HEK293 (cell line): ENCODE data around the gene TFB2M.

ENCODE experiments used
- CTCF ChIA-PET: fragments of 350-600 bp; formaldehyde crosslinking; extraction: SDS; loops from one replicate; lab custom pipeline; 2021; ENCODE audit warnings: antibody characterized with exemption; lab: Yijun Ruan, JAX
- POLR2A ChIA-PET: fragments of 300-600 bp; formaldehyde crosslinking; extraction: SDS; loops from one replicate; lab custom pipeline; 2020; ENCODE audit warnings: antibody characterized with exemption, inconsistent platforms; lab: Yijun Ruan, JAX
- H3K27ac ChIP-seq: fragments of 200-500 bp; sonication (Bioruptor generic); 2 replicates; pipeline ENCODE4 v1.5.1; 2014; ENCODE audit warnings: low read depth, low read length, control low read depth, inconsistent platforms; ENCODE audit errors: extremely low read depth
- H3K36me3 ChIP-seq, 2 experiments: fragments of 200-500 bp in 1 of 2; sonication (Bioruptor generic) in 1 of 2; 1 replicate in 1 of 2; 2 replicates in 1 of 2; pipeline ENCODE4 v1.5.1; 2014 to 2017; ENCODE audit warnings: inconsistent platforms in 2 of 2, low read length in 2 of 2; ENCODE audit not compliant: control insufficient read depth in 2 of 2, insufficient read depth in 1 of 2
- H3K4me1 ChIP-seq: fragments of 200-500 bp; sonication (Bioruptor generic); 2 replicates; pipeline ENCODE4 v1.5.1; 2014; ENCODE audit warnings: mild to moderate bottlenecking, low read length, inconsistent platforms; ENCODE audit not compliant: control insufficient read depth, insufficient read depth
- H3K4me3 ChIP-seq: 2 replicates; pipeline ENCODE4 v1.5.1; 2011; ENCODE audit warnings: low read depth, mild to moderate bottlenecking, control low read depth, low read length, moderate library complexity
- H3K9me3 ChIP-seq: fragments of 200-500 bp; sonication (Bioruptor generic); 2 replicates; pipeline ENCODE4 v1.5.1; 2014; ENCODE audit warnings: low read depth, low read length, inconsistent platforms; ENCODE audit not compliant: control insufficient read depth, insufficient read depth
- GLI2 ChIP-seq: fragments of 450-650 bp; formaldehyde crosslinking; IDR thresholded peaks from 2 replicates; pipeline ENCODE4; 2017; ENCODE audit warnings: missing biosample characterization, missing genetic modification characterization, low read depth, borderline replicate concordance
- OSR2 ChIP-seq: fragments of 450-650 bp; formaldehyde crosslinking; IDR thresholded peaks from 2 replicates; pipeline ENCODE4 v1.5.1; 2016; ENCODE audit warnings: missing biosample characterization, missing genetic modification characterization
- OVOL3 ChIP-seq: fragments of 450-650 bp; formaldehyde crosslinking; IDR thresholded peaks from 2 replicates; pipeline ENCODE4 v1.5.1; 2016; ENCODE audit warnings: missing biosample characterization, missing genetic modification characterization
- SCRT1 ChIP-seq: fragments of 450-650 bp; formaldehyde crosslinking; IDR thresholded peaks from 2 replicates; pipeline ENCODE4 v1.5.1; 2016; ENCODE audit warnings: missing biosample characterization, missing genetic modification characterization, borderline replicate concordance
- TCF7L2 ChIP-seq: IDR thresholded peaks from 2 replicates; pipeline ENCODE4 v1.6.1; 2011; ENCODE audit warnings: low read depth, mild to moderate bottlenecking, inconsistent platforms, low read length, moderate library complexity, borderline replicate concordance
- TRIM28 ChIP-seq: IDR thresholded peaks from 2 replicates; pipeline ENCODE4 v1.6.1; 2011; ENCODE audit warnings: low read length, control low read depth, borderline replicate concordance
- ZBTB48 ChIP-seq: fragments of 450-650 bp; formaldehyde crosslinking; IDR thresholded peaks from 2 replicates; pipeline ENCODE4 v1.5.1; 2016; ENCODE audit warnings: missing biosample characterization, missing genetic modification characterization
- ZFP37 ChIP-seq: fragments of 450-650 bp; formaldehyde crosslinking; IDR thresholded peaks from 2 replicates; pipeline ENCODE4 v1.5.1; 2016; ENCODE audit warnings: missing biosample characterization, missing genetic modification characterization
- ZNF10 ChIP-seq: fragments of 450-650 bp; formaldehyde crosslinking; IDR thresholded peaks from 2 replicates; pipeline ENCODE4 v1.5.1; 2017; ENCODE audit warnings: missing biosample characterization, missing genetic modification characterization
- ZNF19 ChIP-seq: fragments of 450-650 bp; formaldehyde crosslinking; IDR thresholded peaks from 2 replicates; pipeline ENCODE4; 2016; ENCODE audit warnings: missing biosample characterization, missing genetic modification characterization, low read depth
- ZNF274 ChIP-seq, 2 experiments: fragments of 200-500 bp in 1 of 2; fragments of 450-650 bp in 1 of 2; sonication (Bioruptor generic) in 1 of 2; formaldehyde crosslinking in 1 of 2; IDR thresholded peaks; 2 replicates each; pipeline versions ENCODE4 v1.5.1 to v1.6.1; 2014 to 2016; ENCODE audit warnings: borderline replicate concordance in 1 of 2, inconsistent platforms in 1 of 2, low read length in 1 of 2, missing biosample characterization in 1 of 2, missing genetic modification characterization in 1 of 2
- ZNF341 ChIP-seq: fragments of 450-650 bp; formaldehyde crosslinking; IDR thresholded peaks from 2 replicates; pipeline ENCODE4; 2016; ENCODE audit warnings: low read depth, missing biosample characterization, missing genetic modification characterization
- ZNF624 ChIP-seq: fragments of 450-650 bp; formaldehyde crosslinking; IDR thresholded peaks from 2 replicates; pipeline ENCODE4 v1.5.1; 2017; ENCODE audit warnings: missing biosample characterization, missing genetic modification characterization
- ZNF670 ChIP-seq: fragments of 450-650 bp; formaldehyde crosslinking; IDR thresholded peaks from 2 replicates; pipeline ENCODE4 v1.5.1; 2016; ENCODE audit warnings: missing biosample characterization, missing genetic modification characterization, low read depth
- ZNF776 ChIP-seq: fragments of 450-650 bp; formaldehyde crosslinking; IDR thresholded peaks from 2 replicates; pipeline ENCODE4 v1.5.0; 2017; ENCODE audit warnings: missing biosample characterization, missing genetic modification characterization, borderline replicate concordance
- ZSCAN30 ChIP-seq: fragments of 450-650 bp; IDR thresholded peaks from 2 replicates; pipeline ENCODE4 v1.5.1; 2018; ENCODE audit warnings: missing biosample characterization, mild to moderate bottlenecking, missing genetic modification characterization, moderate library complexity
- ZXDB ChIP-seq: fragments of 450-650 bp; formaldehyde crosslinking; IDR thresholded peaks from 2 replicates; pipeline ENCODE4 v1.5.1; 2016; ENCODE audit warnings: missing biosample characterization, missing genetic modification characterization
- TF ChIP-seq, protein P1 (sequence below): fragments of 450-650 bp; formaldehyde crosslinking; IDR thresholded peaks from 2 replicates; pipeline ENCODE4 v1.5.1; 2016; ENCODE audit warnings: missing biosample characterization, missing genetic modification characterization
- TF ChIP-seq, protein P2 (sequence below): fragments of 450-650 bp; formaldehyde crosslinking; IDR thresholded peaks from 2 replicates; pipeline ENCODE4 v1.5.1; 2016; ENCODE audit warnings: missing biosample characterization, missing genetic modification characterization
- TF ChIP-seq, protein P3 (sequence below): fragments of 450-650 bp; formaldehyde crosslinking; IDR thresholded peaks from 2 replicates; pipeline ENCODE4 v1.5.1; 2017; ENCODE audit warnings: missing biosample characterization, missing genetic modification characterization

TFB2M gene

DNA sequence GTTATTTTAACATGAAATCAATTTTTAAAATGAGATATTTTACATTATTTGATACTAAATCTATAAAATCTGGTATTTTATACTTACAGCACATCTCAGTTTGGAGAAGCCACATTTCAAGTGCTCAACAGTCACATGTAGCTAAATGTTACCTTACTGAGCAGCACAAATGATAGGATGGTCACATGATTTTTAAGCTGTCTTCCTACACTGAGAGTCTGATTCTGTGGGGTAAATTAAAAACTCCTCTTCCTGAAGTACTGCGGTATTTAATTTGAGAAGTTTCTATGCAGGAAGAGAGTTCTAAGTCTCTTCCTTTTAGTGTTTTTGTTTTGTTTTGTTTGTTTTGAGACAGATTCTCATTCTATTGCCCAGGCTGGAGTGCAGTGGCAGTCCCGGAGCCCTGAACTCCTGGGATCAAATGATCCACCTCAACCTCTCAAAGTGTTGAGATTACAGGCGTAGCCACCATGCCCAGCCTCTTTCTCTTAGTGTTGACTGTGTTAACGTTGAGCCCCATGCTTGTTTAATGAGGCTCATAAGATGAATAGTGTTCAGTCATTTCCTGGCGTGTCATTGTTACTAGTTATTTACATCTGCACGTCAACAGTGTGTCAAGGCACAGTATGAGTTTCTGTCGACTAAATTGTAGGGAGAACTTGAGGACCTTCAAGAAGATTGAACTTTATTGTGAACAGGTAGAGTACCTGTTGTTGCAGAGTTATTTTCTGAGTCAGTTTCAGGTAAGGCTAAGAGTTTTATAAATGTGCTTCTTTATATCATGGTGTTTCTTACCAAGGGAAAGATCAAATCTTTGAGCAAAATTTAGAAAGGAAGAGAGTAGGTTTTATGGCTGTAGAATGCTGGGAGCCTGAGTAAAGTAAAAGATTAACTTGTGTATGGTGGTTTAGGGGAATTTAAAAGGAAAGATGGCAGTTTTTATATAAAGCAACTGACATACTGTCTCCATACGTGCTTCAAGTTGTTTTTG, 3.5 kb upstream of the TFB2M start:
- Histone ChIP-seq H3K27ac (no peak overlapping the region), H3K4me3 (no peak overlapping the region), H3K4me1 (no peaks in the 10 kb centered on the region), H3K36me3 (no peaks in the 10 kb centered on the region), H3K9me3 (no peaks in the 10 kb centered on the region)
- ChIA-PET CTCF (no interaction called here), POLR2A (no interaction called here)
- TF ChIP-seq SCRT1 (0 out of 2 replicates have a peak, but pooled peaks have one; percentile 26), ZNF274 (IDR thresholded peaks at IDR 0.05; ENCODE audit: low read length) (no peak), ZNF274 (tag by site-specific recombination; IDR thresholded peaks at IDR 0.05; ENCODE audit: borderline replicate concordance) (no peak)

DNA sequence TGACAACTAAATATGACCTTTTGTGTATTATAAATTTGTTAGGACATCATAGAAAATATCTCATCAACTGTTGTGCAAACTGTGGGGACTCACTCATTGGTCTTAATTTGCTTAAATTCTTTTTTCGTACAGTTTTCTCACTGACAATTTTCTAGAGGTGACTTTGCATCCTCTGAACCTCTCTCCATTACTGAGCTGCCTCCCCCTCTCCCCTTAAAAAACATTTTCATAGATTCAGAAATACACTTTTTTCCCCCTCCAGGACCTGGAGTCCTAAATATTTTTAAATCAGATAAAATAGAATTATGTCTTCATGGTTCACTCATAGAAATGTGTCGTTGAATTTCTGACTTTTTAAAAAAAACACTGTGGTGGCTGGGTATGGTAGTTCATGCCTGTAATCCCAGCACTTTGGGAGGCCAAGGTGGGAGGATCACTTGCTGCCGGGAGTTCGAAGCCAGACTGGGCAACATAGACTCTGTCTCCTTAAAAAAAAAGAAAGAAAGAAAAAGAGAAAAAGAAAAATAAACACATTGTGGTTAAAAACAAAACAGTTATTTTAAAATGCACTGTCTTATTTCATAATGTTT, 1.7 kb upstream of the TFB2M start:
- H3K4me3 ChIP-seq, result peak overlapping the region; percentile 75
- no peaks in the 10 kb centered on the region for H3K4me1 ChIP-seq
- CTCF ChIA-PET, result no interaction called here
- no peaks in the 10 kb centered on the region for H3K9me3 ChIP-seq
- POLR2A ChIA-PET, result interaction anchor here (0.7 kb wide), 1 partner anchor 122 kb away, joined by 3 read pairs; no protein-coding TSS in a partner anchor
- TF ChIP-seq, protein P1, sequence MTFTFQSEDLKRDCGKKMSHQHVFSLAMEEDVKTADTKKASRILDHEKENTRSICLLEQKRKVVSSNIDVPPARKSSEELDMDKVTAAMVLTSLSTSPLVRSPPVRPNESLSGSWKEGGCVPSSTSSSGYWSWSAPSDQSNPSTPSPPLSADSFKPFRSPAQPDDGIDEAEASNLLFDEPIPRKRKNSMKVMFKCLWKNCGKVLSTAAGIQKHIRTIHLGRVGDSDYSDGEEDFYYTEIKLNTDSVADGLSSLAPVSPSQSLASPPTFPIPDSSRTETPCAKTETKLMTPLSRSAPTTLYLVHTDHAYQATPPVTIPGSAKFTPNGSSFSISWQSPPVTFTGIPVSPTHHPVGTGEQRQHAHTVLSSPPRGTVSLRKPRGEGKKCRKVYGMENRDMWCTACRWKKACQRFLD (tag by site-specific recombination), result no peak
- TF ChIP-seq TCF7L2, result no peak
- TF ChIP-seq, protein P2, sequence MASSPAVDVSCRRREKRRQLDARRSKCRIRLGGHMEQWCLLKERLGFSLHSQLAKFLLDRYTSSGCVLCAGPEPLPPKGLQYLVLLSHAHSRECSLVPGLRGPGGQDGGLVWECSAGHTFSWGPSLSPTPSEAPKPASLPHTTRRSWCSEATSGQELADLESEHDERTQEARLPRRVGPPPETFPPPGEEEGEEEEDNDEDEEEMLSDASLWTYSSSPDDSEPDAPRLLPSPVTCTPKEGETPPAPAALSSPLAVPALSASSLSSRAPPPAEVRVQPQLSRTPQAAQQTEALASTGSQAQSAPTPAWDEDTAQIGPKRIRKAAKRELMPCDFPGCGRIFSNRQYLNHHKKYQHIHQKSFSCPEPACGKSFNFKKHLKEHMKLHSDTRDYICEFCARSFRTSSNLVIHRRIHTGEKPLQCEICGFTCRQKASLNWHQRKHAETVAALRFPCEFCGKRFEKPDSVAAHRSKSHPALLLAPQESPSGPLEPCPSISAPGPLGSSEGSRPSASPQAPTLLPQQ, result no peak
- TF ChIP-seq ZFP37 (tag by site-specific recombination), result no peak
- TF ChIP-seq ZNF10 (tag by site-specific recombination), result no peak
- TF ChIP-seq TRIM28, result no peak
- TF ChIP-seq ZSCAN30, result no peak
- TF ChIP-seq ZNF19 (tag by site-specific recombination), result no peak
- H3K36me3 ChIP-seq, result peaks cover 0 to 8% of the 10 kb centered on the region in 2 experiments; a peak in 1 of 3 replicates
- H3K27ac ChIP-seq, result no peak overlapping the region

DNA sequence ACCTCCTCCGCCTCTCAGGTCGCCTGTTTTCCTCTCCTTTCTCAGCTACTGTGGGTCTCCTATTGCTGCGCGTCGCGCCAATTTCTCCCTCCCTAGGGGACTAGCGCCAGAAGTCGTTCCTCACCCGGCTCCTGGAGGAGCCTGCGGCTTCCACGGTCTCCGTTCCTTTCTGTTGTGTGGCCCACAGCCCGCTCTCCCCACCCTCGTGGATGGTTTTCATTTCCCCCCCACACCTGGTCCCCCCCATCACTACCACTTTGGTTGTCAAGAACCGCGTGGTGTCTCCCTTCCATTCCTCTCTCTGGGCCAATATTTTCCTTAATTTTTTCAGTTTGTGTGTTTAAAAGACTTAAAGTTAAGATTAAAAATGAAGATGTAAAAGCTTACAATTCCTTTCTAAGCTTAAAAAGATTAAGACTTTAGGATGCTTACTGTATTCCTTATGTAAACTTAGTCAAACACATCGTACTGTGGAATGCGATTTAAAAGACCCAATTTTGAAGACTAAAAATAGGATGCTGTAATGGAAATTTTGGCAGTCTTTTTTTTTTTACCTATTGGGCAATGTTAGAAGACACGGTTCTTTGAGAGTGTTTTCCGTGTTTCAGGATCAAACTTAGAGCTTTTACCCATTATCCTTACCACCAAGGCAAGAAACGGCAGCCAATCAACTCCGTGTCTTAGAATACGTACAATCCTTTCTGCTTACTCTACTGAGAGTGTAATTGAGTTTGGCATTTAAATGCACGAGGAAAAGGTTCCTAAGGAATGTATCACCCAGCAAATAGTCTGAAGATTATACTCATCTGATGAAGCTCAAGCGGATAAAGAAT, 968 bp upstream of the TFB2M start:
- Histone ChIP-seq H3K4me1 (no peaks in the 10 kb centered on the region), H3K27ac (peak overlapping the region; percentile 38; the same call in 1 of the 2 replicates), H3K36me3 (peaks cover 0 to 8% of the 10 kb centered on the region in 2 experiments; a peak in 1 of 3 replicates), H3K9me3 (no peaks in the 10 kb centered on the region), H3K4me3 (peak overlapping the region; percentile 75)
- ChIA-PET CTCF (no interaction called here), POLR2A (interaction anchor here (0.7 kb wide), 1 partner anchor 122 kb away, joined by 3 read pairs; no protein-coding TSS in a partner anchor)
- TF ChIP-seq ZXDB (tag by site-specific recombination), result no peak
- TF ChIP-seq, protein P3, sequence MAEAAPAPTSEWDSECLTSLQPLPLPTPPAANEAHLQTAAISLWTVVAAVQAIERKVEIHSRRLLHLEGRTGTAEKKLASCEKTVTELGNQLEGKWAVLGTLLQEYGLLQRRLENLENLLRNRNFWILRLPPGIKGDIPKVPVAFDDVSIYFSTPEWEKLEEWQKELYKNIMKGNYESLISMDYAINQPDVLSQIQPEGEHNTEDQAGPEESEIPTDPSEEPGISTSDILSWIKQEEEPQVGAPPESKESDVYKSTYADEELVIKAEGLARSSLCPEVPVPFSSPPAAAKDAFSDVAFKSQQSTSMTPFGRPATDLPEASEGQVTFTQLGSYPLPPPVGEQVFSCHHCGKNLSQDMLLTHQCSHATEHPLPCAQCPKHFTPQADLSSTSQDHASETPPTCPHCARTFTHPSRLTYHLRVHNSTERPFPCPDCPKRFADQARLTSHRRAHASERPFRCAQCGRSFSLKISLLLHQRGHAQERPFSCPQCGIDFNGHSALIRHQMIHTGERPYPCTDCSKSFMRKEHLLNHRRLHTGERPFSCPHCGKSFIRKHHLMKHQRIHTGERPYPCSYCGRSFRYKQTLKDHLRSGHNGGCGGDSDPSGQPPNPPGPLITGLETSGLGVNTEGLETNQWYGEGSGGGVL (tag by site-specific recombination), result peak; percentile 62
- TF ChIP-seq ZBTB48 (tag by site-specific recombination), result 0 out of 2 replicates have a peak, but pooled peaks have one; percentile 22
- peak; percentile 29; the same call in 1 of the 2 replicates for TF ChIP-seq OSR2
- no peak for TF ChIP-seq ZNF624 (tag by site-specific recombination)
- TF ChIP-seq OVOL3 (tag by site-specific recombination), result no peak
- no peak for TF ChIP-seq ZNF776 (tag by site-specific recombination)
- no peak for TF ChIP-seq ZNF670
- no peak for TF ChIP-seq GLI2 (tag by site-specific recombination)
- TF ChIP-seq TCF7L2, result no peak
- TF ChIP-seq ZNF341 (tag by site-specific recombination), result 0 out of 2 replicates have a peak, but pooled peaks have one; percentile 5
